GM18909 (cell line): ENCODE results near the gene XAB2.

Experiments
- ATAC-seq: cut with Tn5 transposase; IDR thresholded peaks from one replicate; pipeline ENCODE4 v1.9.1; 2021; ENCODE audit warnings: mild to moderate bottlenecking; ENCODE audit not compliant: unreplicated experiment, poor library complexity

The XAB2 gene

DNA sequence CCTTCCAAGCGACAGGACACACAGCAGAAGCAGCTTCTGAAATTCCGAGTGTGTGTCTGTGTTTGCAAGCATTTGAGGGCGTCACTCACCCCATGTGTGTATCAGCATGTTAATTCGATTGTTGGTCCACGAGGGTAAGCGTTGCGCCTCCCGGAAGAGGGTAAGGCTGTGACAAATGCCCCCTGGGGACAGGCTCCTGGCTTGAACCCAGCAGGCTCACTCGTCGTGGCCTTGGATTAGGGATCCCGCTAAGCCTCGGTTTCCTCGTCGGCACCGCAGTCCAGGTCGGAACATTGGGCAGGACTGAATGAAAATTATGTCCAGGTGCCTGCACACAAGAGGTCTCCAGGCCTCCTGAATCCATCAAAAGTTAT is 7.0 kb upstream of the XAB2 start:
- no peak for ATAC-seq

DNA sequence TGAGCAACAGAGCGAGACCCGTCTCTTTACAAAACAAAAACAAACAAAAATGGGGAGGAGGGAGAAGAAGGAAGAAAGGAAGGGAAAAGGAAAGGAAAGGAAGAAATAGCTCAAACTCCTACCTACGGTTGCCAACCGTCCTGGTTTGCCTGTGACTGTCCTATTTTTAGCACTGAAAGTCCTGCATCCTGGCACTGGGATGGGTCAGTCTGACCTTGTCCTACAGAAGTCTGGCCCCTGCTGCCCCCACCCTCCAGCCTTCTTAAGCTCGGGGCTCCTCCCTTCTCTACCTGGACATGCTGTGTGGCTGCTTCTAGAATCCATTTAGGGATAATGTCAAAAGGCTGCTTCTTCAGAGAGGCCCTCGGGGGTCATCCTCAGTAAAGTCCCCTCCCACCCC is 6.3 kb upstream of the XAB2 start:
- no peak for ATAC-seq

DNA sequence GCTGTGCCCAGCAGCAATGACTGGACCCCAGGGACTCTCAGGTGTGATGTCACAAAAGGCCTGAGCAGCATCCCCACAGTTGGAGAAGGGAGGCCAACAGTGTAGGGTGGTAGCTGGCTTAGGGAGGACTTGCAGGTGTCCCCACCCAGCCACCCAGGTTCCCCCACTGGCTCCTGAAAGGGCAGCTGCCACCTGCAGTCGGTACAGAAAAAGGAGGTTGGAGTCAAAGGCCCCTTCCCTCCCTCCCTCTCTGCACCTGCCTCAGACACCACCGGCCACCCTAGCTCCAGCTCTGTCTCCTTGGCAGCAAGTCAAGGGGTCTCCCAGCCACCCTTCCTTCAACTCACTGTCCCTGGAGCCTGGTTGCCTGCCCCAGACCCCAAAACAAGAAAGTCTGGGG is 4.4 kb upstream of the XAB2 start, which contains the start of gene PCP2:
Gene PCP2, minus strand, starts transcription at position 22 of the 400 bp plus-strand sequence. CDS start 262 bp downstream, outside the sequence.
- no peak for ATAC-seq

DNA sequence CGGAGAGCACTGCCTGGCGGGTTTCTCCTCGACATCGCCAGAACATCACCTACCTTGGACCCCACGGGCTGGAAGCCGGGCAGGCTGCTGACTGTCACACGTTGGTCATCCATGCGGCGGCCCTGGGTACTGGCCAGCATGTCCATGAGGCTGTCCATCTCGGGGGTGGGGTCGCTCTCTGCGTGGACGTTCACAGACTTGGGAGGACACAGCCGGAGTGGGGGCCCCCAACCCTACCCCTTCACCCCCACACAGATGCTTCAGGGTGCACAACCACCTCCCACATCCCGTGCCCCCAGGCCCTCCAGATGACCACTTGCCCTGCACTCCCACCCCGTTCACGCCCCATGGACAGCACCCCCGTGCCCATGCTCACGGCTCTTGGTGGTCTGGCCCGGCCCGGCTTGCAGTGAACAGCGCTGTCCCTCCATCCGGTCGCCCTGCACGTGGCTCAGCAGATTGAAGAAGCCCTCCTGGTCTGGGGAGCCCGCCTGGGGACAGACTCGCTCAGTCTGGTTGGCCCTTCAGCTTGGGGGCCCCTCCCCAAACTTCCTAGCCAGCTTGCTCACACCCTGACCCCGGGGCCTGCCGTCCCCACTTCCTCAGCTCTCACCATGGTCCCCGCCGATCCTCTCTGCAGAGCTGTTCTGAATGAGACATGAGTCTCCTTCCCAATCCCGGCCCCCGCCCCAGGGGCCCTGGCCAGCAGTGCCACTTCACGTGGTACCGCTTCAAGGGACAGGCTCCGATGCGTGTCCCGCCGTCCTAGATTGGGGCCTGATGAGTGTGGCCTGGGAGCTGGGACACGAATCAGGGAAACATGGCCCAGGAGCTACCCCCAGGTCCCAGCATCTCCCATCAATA is 3.2 kb upstream of the XAB2 start:
- no peak for ATAC-seq

DNA sequence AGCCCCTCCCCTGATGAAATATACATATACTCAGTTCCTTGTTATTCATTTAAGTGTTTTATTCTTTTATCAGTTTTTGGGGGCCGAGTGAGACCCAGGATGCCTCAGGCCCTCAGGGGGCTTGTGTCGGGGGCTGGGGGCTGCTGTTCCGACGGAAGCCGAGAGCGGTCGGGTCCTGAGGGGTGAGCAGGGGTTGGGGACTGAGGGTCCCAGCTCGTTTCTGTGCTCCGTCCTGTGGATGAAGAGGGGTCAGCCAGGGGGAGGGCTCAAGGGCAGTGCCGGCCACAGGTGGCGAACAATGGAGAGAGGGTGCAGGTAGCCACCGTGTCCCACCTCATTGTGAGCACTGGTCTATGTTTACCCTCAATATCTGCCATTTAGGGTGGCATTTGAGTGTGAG is 2.2 kb upstream of the XAB2 start:
- no peak for ATAC-seq

DNA sequence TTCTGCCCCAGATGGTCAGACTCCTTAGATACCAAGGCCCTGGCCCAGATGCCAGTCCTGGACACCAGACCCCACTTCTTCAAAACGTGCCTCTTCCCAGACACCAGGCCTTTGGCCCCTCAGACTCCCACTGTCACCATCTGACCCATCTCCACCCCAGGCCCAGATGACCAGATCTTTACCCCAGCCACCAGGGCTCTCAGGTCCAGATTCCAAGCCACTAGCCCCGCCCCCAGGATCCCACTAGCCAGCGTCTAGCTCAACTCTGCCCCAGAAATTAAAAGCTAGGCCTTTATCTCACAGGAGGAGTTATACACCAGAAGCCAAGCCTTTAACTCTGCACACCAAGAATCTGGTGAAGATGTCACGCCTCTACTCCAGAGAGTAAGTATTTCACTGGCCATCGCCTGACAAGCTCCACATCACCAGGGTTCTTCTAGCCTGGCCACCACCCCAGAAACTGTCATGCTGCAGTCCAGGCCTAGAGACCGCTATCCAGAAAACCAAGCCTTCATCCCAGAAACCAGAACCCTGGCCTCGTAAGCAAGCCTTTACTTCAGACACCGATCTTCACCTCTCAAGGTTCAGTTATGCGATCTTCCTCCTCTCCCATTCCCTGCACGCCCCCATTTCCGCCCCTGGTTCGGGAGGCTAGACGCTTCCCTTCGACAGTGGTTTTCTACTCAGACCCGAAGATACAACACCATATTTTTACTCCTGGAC is 595 bp downstream of the XAB2 start:
- ATAC-seq, result no peak

DNA sequence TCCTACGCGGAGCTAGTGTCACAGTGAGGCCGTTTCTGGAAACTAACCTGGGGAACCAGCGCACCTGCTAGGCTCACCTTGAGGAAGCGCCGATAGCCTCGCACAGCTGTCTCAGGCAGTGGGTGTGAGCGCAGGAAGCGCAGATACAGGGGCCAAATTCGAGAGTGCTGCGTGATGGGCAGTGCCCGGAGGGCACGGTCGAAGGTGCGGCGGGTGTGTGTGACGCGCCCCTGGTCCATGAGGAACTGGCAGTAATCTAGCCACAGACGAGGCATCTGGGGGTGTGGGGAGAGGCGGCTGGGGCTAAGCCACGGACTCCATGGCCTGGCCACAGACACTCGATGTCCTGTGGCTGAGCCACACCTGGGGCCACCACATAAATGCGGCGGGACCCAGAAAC is 2.2 kb downstream of the XAB2 start:
- ATAC-seq, result no peak

DNA sequence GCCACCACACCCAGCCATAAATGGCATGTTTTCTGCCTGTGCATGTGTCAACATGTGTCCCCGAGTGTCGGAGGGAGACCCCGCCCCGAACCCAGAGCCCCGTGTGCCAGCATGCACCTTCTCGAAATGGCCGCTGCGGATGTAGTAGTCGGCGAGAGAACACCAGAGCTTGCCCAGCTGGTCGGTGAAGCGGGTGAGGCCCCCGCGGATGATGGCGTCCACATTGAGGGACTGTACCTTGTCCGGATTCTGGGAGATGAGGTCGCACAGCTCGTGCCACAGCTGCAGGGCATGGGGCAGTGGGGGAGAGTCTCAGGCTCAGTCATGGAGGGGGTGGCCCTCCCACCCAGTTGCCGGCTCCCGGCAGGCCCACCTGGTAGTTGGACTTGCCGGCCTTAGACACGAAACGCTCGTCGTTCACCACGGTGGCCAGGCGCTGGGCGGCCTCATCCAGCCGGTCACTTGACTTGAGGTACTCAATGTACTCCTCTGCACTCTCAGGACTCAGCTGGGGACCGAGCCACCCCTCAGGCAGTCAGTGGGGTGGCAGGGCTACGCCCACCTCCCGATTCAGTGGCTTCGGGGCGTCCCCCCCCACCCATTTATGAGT is 3.5 kb downstream of the XAB2 start:
- ATAC-seq, result no peak

DNA sequence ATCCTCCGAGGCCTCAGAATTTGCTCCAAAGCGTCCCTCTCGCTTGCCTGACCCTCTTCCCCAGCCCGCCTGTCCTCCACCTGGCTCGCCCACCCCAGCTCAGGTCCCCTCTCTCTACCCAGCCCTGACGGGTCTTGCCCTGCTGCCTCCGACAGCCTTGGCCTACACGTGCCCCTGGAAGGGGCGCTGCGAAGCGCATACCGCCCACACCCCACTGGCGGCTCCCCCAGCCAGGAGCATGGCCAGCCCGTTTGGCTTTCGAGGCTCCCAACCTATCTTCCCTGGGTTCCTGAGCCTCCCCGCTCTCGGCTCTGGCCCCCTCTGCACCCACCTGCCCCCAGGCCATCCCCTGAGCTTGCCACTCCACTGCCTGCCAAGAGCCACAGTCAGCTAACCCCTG is 4.5 kb downstream of the XAB2 start:
- no peak for ATAC-seq

DNA sequence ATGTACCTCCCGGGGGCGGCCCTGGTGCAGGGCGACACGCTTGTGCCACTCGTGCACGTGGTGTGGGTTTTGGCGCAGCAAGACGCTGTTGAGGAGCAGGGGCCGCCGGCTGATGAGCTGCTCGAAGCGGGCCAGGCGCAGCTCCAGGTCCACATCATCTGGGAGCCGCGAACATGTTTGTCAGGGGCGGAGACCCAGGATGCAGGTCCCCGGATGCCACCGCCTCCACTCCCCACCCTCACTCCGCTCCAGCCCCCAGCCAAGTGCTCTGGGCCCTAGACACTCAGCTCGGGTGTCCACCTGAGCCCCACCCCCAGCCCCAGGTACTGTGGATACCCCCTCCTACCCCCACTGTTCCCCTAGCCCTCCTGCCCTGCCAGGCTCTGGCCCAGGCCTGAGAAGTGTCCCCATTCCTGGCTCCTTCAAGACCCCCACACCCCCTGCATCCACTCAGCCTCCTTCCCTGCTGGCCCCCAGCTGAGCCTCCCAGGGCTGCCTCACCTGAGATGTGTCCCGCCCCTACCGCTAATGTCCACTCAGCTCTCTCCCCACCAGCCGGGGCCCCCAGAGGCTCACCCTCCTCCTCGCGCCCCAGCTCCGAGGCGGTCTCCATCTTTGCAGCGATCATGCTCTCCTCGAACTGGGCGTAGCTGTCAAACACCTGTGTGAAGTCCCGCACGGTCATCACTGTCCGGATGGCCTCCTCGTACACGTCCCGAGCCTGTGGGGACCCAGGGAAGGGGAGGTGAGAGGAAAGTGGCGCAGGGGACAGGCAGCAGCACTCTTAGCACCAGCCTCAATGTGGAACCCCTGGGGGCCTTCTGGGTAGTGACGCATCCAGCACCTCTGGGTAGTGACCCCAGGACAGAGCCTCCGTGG is 5.4 kb downstream of the XAB2 start:
- no peak for ATAC-seq

DNA sequence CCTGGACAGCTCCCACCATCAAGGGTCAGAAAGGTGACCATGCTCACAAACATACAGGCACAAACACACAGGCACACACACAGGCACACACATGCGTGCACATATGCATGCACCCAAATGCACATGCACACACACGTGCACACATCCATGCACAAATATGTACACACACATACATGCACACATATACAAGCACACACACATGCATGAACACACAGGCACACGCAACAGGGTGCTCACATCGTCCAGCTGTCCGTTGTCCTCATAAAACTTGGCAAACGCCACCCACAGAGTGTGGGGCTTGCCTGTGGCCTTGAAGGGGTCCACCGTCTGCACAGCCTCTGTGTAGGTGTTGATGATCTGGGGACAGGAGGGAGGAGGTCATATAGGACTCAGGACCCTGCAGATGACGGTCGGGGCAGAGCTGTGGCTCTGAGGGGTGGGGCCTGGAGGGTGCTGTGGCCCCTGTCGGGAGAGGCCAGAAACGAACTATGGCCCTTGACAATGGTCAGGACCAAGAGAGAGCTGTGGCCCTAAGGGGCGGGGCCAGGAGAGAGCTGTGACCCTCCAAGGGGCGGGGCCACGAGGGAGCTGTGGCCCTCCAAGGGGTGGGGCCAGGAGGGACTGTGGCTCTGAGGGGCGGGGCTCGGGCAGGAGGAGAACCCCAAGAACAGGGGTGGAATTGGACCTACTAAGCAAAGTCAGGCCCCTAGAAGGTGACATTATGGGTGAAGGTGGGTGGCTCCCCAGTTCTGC is 6.2 kb downstream of the XAB2 start:
- ATAC-seq, result no peak

DNA sequence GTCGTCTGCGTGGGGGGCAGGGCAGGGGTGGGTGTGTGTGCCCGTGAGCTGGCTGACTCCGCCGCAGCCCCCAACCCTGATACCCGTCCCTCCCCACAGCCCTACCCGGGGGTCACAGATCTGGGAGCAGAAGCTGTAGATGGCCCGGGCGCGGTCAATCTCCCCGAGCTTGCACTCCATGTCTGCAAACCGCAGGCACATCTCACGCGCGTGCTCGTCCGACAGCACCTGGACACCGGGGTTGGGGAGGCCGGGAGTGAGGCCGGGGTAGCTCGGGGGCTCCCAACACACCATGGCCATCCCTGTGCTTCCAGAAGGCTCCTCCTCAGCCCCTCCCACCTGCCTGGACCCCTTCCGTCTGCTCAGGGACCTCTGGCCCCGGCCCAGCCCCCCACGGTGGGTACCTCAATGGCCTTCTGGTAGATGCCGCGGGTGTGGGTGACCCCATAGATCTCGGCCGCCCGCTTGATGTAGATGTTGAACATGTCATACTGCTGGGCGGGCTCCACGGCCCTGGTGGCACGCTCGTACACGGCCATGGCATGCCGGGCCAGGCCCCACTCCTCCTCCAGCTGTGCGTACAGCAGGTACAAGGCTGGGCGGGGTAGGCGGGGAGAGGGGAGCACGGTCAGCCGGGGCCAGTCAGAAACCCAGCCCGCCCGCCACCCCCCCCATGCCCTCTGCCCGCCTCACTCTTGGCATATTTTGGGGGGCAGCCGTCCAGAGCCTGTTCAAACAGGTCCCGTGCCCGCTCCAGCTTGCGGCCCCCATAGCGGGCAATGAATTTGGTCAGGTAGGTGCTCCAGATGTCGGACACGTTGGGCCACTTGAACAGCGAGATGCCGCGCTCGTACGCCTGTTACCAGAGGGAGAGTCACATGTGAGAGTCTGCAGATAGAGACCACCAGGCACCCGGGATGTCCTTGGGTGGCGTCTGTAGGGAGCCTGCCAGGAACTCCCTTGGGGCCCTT is 8.6 kb downstream of the XAB2 start:
- ATAC-seq, result no peak

DNA sequence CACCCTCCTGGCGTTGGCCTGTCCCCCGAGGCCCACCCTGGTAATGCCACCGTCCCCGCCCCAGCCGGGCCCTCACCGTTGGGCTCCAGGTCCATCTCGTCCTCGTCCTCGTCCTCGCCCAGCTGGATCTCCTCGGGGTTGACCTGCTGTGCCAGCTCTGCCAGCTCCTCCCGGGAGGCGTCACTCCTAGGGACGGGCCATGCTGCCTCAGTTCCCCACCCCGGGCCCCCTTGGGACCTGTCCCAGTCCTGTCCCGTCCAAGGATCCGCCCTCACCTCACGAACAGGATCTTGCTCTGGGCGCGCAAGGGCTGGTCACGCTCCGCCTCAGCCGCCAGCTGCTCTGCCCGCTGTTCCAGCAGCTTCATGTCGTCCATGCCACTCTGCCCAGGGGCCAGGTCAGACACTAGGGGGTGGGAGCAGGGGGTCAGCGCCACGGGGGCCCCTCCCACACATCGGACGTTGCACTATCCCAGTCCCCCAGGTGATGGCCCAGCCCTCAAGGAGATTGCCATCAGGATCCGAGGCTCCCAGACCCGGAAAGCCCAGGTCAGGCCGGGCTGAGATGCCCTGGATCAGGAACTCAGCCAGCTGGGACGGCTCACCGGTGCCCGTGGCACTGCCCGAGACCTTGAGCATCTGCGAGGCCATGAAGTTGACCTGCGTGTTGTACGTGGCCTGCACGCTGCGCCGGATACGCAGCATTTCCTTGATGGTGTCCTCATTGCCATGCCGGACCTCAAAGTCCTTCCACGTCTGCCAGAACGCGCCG is 9.5 kb downstream of the XAB2 start:
- no peak for ATAC-seq

DNA sequence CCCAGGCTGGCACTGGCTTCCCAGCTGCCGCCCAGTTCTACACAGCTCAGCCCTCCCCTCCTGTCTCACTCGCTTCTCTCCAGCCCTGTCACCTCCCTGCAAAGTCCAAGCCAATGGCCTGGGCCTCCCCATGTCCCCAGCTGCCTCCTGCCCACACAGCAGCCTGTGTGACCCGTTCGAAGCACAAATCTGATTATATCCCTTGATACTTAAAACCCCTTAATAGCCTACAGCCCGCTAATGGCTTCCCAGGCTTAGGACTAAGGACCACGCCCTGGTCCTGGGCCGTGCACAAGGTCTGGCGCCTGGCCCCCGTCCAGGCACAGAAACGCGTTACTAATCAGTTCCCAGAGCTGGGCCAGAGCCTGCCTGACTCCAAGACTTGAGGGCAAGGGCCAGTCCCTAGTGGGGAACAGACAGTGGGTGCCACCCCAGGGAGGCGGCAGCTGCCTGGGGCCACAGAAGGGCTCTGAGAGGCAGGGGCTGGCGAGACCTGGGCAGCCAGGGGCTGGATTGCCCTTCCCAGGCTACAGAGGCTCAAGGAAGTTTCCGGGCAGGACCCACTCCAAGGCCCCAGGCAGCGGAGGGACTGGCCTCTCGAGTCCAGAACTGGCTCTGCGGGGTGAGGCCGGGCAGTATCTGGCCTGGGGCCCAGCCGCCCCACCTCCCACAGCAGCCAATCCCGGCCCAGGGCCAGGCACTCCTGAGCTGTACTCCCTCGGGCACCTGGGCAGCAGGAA is 10.4 kb downstream of the XAB2 start:
- ATAC-seq, result no peak

DNA sequence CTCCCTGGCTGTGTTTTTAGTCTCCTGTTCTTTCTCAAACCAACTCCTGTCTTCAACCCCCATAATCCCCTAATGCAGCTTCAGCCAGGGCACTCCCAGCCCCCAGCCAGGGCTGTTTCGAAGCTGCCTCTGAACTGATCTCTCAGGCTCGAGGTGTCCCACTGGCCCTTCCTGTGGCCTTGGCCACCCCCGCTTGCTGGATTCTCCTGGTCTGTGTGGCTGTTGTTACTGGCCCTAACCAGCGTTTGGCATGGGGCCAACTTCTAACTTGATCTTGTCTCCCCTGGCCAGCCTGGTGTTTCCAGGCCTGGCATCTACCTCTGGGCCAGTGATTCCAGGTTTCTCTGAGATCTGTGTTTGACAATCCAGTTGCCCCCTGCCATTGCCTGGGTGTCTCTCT is 11.0 kb downstream of the XAB2 start:
- ATAC-seq, result no peak

DNA sequence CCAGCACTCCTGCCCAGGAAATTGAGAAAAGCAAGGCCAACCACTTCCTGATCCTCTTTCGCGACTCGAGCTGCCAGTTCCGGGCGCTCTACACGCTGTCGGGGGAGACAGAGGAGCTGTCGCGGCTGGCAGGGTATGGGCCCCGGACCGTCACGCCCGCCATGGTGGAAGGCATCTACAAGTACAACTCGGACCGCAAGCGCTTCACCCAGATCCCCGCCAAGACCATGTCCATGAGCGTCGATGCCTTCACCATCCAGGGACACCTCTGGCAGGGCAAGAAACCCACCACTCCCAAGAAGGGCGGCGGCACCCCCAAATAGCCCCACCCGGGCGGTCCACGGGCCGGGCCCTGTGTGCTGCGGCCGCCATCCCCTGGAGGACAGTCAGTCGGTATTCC is 11.6 kb downstream of the XAB2 start:
- ATAC-seq, result no peak

DNA sequence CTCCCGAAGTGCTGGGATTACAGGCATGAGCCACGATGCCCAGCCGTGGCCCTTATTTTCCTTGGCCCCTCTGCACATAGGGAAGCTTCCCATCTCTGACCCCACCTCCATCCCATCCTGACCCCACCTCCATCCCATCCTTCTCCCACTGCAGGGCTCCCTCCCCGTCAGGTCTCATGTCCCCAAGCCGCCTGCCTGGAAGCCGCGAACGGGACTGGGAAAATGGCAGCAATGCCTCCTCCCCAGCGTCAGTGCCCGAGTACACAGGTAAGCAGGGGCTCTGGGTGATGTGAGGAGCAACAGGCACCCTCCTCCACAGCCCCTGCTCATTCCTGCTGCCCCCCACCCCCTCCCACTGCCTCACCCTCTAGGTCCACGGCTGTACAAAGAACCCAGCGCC is 12.2 kb downstream of the XAB2 start:
- ATAC-seq, result no peak
